HepG2 (cell line): ENCODE measurements around the gene ARMC8. TPM values are rescaled to one million over a fixed set of nuclear protein-coding genes. Genes with fewer than 3 reads are reported as not detected.

Experiments
- ATAC-seq: fragments of 200-7000 bp; cut with Tn5 transposase; 3 replicates; pipeline ENCODE4 v1.9.1; 2020; ENCODE audit warnings: mild to moderate bottlenecking, moderate library complexity
- BruUV-seq: library from RNA; stranded (reverse); fragments of 400-500 nt; replicated peaks from 2 replicates; lab custom pipeline; 2021; lab: Mats Ljungman, UMichigan
- CTCF ChIA-PET: fragments of 300-600 bp; formaldehyde crosslinking; extraction: SDS; loops from one replicate; lab custom pipeline; 2021; ENCODE audit warnings: low total read pairs, inconsistent platforms, low intra/inter-chr PET ratio; lab: Yijun Ruan, JAX
- POLR2A ChIA-PET: fragments of 350-600 bp; sonication (Branson Sonifier 250); formaldehyde crosslinking; loops from one replicate; lab custom pipeline; 2020; ENCODE audit warnings: antibody characterized with exemption, inconsistent platforms; lab: Yijun Ruan, JAX
- DNase-seq: peaks from one replicate; pipeline ENCODE4 v3.0.0-alpha.2; 2015; ENCODE audit warnings: low spot score
- FAIRE-seq: peaks from 3 replicates; lab custom pipeline; 2011; peaks lifted over from hg19 to GRCh38; lab: Jason Lieb, UNC
- H2AFZ ChIP-seq: one replicate; pipeline ENCODE4 v1.6.1; 2011; ENCODE audit warnings: low read length, inconsistent platforms
- H3K27ac ChIP-seq: fragments of 300-600 bp; 3 replicates; pipeline ENCODE4 v1.8.0; 2011; ENCODE audit warnings: mixed run types, mild to moderate bottlenecking, mixed read lengths, low read length, inconsistent platforms; ENCODE audit not compliant: insufficient read depth; ENCODE audit errors: extremely low read length
- H3K27me3 ChIP-seq, 2 experiments: fragments of 200-600 bp in 1 of 2; 2 replicates in 1 of 2; 3 replicates in 1 of 2; pipeline versions ENCODE4 v1.6.0 to v1.8.0; 2011; ENCODE audit warnings: low read length in 2 of 2, mild to moderate bottlenecking in 2 of 2, moderate library complexity in 2 of 2, inconsistent platforms in 1 of 2; ENCODE audit not compliant: insufficient read depth in 2 of 2, control insufficient read depth in 1 of 2
- H3K36me3 ChIP-seq, 2 experiments: fragments of 200-600 bp in 1 of 2; replicated peaks in 1 of 2; 2 replicates in 1 of 2; 3 replicates in 1 of 2; pipeline versions ENCODE4 v1.5.1 to v1.8.0; 2011; ENCODE audit warnings: low read length in 2 of 2, inconsistent platforms in 1 of 2; ENCODE audit not compliant: insufficient read depth in 2 of 2, control insufficient read depth in 1 of 2
- H3K4me1 ChIP-seq: 2 replicates; pipeline ENCODE4 v1.5.1; 2012; ENCODE audit warnings: low read length, inconsistent platforms; ENCODE audit not compliant: insufficient read depth
- H3K4me2 ChIP-seq: 2 replicates; pipeline ENCODE4 v1.6.0; 2011; ENCODE audit warnings: low read depth, low read length, inconsistent platforms
- H3K4me3 ChIP-seq, 3 experiments: fragments of 200-600 bp in 1 of 3; sonication (generic), shearing (Covaris generic) in 1 of 3; replicated peaks in 1 of 3; 2 replicates each; pipeline ENCODE4 v1.5.1; 2011 to 2016; ENCODE audit warnings: low read length in 3 of 3, inconsistent platforms in 2 of 3, low read depth in 2 of 3, mild to moderate bottlenecking in 2 of 3, control low read depth in 1 of 3, mixed read lengths in 1 of 3; ENCODE audit not compliant: insufficient read depth in 1 of 3
- H3K79me2 ChIP-seq: one replicate; pipeline ENCODE4 v1.6.1; 2011; ENCODE audit warnings: low read length, inconsistent platforms; ENCODE audit not compliant: insufficient read depth
- H3K9ac ChIP-seq: 2 replicates; pipeline ENCODE4 v1.6.0; 2011; ENCODE audit warnings: mild to moderate bottlenecking, low read depth, low read length, inconsistent platforms; ENCODE audit not compliant: insufficient read depth
- H3K9me3 ChIP-seq: 2 replicates; pipeline ENCODE4 v1.5.1; 2012; ENCODE audit warnings: mild to moderate bottlenecking, low read length
- H4K20me1 ChIP-seq: 2 replicates; pipeline ENCODE4 v1.6.0; 2011; ENCODE audit warnings: inconsistent platforms, mild to moderate bottlenecking, low read length, moderate library complexity; ENCODE audit not compliant: insufficient read depth
- ATF1 ChIP-seq: IDR thresholded peaks from 2 replicates; pipeline ENCODE4 v1.6.1; 2016; ENCODE audit warnings: mild to moderate bottlenecking, control low read depth
- ETV6 ChIP-seq: sonication (generic); formaldehyde crosslinking; conservative IDR thresholded peaks from 2 replicates; pipeline ENCODE4 v1.4.0; 2020; ENCODE audit warnings: missing genetic modification reagents
- MEIS1 ChIP-seq: sonication (generic); formaldehyde crosslinking; IDR thresholded peaks from 2 replicates; pipeline ENCODE4 v1.9.0; 2021; ENCODE audit warnings: mild to moderate bottlenecking, missing genetic modification reagents, moderate library complexity, borderline replicate concordance
- RERE ChIP-seq: IDR thresholded peaks from 2 replicates; pipeline ENCODE4 v1.6.1; 2016; ENCODE audit warnings: low read depth, missing genetic modification reagents, missing compliant biosample characterization
- SKIL ChIP-seq: sonication (generic); formaldehyde crosslinking; IDR thresholded peaks from 2 replicates; pipeline ENCODE4 v1.8.0; 2022; ENCODE audit warnings: missing genetic modification reagents, mild to moderate bottlenecking, moderate library complexity, borderline replicate concordance
- SOX6 ChIP-seq, 2 experiments: fragments of 450-650 bp in 1 of 2; sonication (generic) in 1 of 2; formaldehyde crosslinking in 1 of 2; IDR thresholded peaks; 2 replicates each; pipeline versions ENCODE4 v1.4.0 to v1.6.1; 2017 to 2020; ENCODE audit warnings: antibody characterized with exemption in 1 of 2, mild to moderate bottlenecking in 1 of 2, missing genetic modification reagents in 1 of 2
- TCF12 ChIP-seq, 2 experiments: fragments of 450-650 bp in 1 of 2; sonication (generic) in 1 of 2; formaldehyde crosslinking in 1 of 2; IDR thresholded peaks; 2 replicates each; pipeline versions ENCODE4 v1.6.1 to v1.8.0; 2017 to 2022; ENCODE audit warnings: antibody characterized with exemption in 1 of 2, mild to moderate bottlenecking in 1 of 2, missing genetic modification reagents in 1 of 2, moderate library complexity in 1 of 2
- TCF7L2 ChIP-seq: IDR thresholded peaks from 2 replicates; pipeline ENCODE4 v1.6.1; 2011; ENCODE audit warnings: mild to moderate bottlenecking, low read depth, low read length, moderate library complexity
- ZFP36L2 ChIP-seq: sonication (generic); formaldehyde crosslinking; IDR thresholded peaks from 2 replicates; pipeline ENCODE4 v1.4.0; 2020; ENCODE audit warnings: missing genetic modification reagents
- ZNF12 ChIP-seq: sonication (generic); formaldehyde crosslinking; IDR thresholded peaks from 2 replicates; pipeline ENCODE4 v1.5.0; 2020; ENCODE audit warnings: missing genetic modification reagents
- ZNF577 ChIP-seq: sonication (generic); formaldehyde crosslinking; IDR thresholded peaks from 2 replicates; pipeline ENCODE4 v1.4.0; 2020; ENCODE audit warnings: mild to moderate bottlenecking, low read depth, missing genetic modification reagents, borderline replicate concordance
- ZNF766 ChIP-seq: sonication (generic); formaldehyde crosslinking; IDR thresholded peaks from 2 replicates; pipeline ENCODE4 v1.5.0; 2020; ENCODE audit warnings: missing genetic modification reagents, borderline replicate concordance
- WGBS: methylation state at CpG from one replicate; pipeline ENCODE4 v1.1.6; 2017; ENCODE audit warnings: low lambda C conversion rate; 5-methylcytosine and 5-hydroxymethylcytosine counted together
- in situ Hi-C: cut with HindIII; loops from 2 replicates; pipeline ENCODE4 v1.10.0; 2017; ENCODE audit warnings: low pct_unique_long_range_greater_than_20kb; ENCODE audit not compliant: extremely low pct_ligation_motif_present
- intact Hi-C: fragments of 100-400 bp; cut with micrococcal nuclease; formaldehyde crosslinking; loops from one replicate; pipeline ENCODE4 v1.10.0; 2022; ENCODE audit not compliant: unreplicated experiment
- polyA plus RNA-seq, 8 experiments: library from polyadenylated mRNA; depleted of rRNA in 3 of 8; stranded (reverse) in 7 of 8; unstranded in 1 of 8; fragments of >200 nt; fragmentation: Illumina TruSeq in 4 of 8; extraction: Trizol in 4 of 8; gene quantifications; 2 replicates each; pipeline versions ENCODE4 v1.2.1 to v1.2.3, GENCODE V29; 2011 to 2016; ENCODE audit warnings: low read depth in 4 of 8, missing spikeins in 1 of 8, mixed read lengths in 1 of 8; ENCODE audit not compliant: insufficient read depth in 1 of 8
- total RNA-seq, 5 experiments: library from RNA; depleted of rRNA; stranded (reverse); fragments of >200 nt; fragmentation: Illumina TruSeq; extraction: Trizol; gene quantifications; 2 replicates each; pipeline ENCODE4 v1.2.3, GENCODE V29; 2016; ENCODE audit warnings: low read depth in 1 of 5

ARMC8 gene
- total and polyA plus RNA-seq, 2 of the 13 experiments (the other 11 are each of a cell fraction or from before 2014, with no cell fraction given), result 38.9 to 55.3 TPM

- no peak overlapping the region for H2AFZ ChIP-seq
- no TSS peak for BruUV-seq
- H3K4me2 ChIP-seq, result no peak overlapping the region
- no peaks in the 10 kb centered on the region for H3K4me1 ChIP-seq
- H3K79me2 ChIP-seq, result no peaks in the 10 kb centered on the region
- H3K9ac ChIP-seq, result no peak overlapping the region
- POLR2A ChIA-PET, result no interaction called here
- intact Hi-C loops, result loop anchor here (5.0 kb wide), 1 partner anchor 62 kb away; the partner anchor contains the start of gene NME9
- DNase-seq, result no peak
- WGBS, result 100% methylated on average over 1 of the region's 1 CpG
- H3K36me3 ChIP-seq, result peaks cover 2 to 9% of the 10 kb centered on the region in 2 experiments; a peak in 3 of 5 replicates
- no peaks in the 10 kb centered on the region for H3K9me3 ChIP-seq
- FAIRE-seq, result no peak
- no peak overlapping the region for H3K4me3 ChIP-seq
- H4K20me1 ChIP-seq, result no peaks in the 10 kb centered on the region
- no peaks in the 10 kb centered on the region for H3K27me3 ChIP-seq
- ATAC-seq, result no peak
- no peak overlapping the region for H3K27ac ChIP-seq
- no peak for TF ChIP-seq ZNF577 (CRISPR knock-in tag)
- TF ChIP-seq TCF12 (IDR thresholded peaks at IDR 0.05), result no peak
- no peak for TF ChIP-seq TCF12 (CRISPR knock-in tag; IDR thresholded peaks at IDR 0.05)
- TF ChIP-seq RERE, result no peak
- TF ChIP-seq ZNF766 (CRISPR knock-in tag), result no peak
- TF ChIP-seq SOX6 (IDR thresholded peaks at IDR 0.05), result no peak
- no peak for TF ChIP-seq SOX6 (CRISPR knock-in tag; IDR thresholded peaks at IDR 0.05)
- TF ChIP-seq MEIS1 (CRISPR knock-in tag), result no peak
- TF ChIP-seq SKIL (CRISPR knock-in tag), result no peak
- TF ChIP-seq TCF7L2, result no peak
- TF ChIP-seq ATF1 (CRISPR knock-in tag), result no peak
- no peak for TF ChIP-seq ETV6
- TF ChIP-seq ZNF12, result no peak
- no peak for TF ChIP-seq ZFP36L2 (CRISPR knock-in tag)
- in situ Hi-C loops, result no loop called here
- CTCF ChIA-PET, result no interaction called here
Measured at GRCh38 chr3:138265745-138266144, 78.6 kb downstream of the ARMC8 start.
